Measurements from ENCODE around the gene DIAPH2.

DNA sequence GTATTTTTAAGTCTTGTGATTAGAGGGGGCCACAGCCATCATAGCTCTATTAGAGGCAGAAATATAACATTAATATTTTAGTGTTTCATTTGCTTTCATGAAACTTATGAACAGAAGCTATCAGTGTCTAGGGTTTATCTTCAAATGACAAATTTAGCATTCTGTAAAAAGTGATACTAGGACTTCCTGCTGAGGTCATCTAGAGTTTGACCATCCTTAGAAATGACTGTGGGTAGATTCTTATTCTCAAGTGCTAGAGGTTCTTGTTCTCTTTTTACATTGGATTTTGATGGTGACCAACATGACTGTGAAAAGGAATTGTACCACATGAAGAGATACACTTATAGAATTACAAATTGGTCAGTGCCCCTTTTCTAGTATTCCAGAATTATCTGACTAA, 767.6 kb downstream of the DIAPH2 start:
- TF ChIP-seq, protein P1, sequence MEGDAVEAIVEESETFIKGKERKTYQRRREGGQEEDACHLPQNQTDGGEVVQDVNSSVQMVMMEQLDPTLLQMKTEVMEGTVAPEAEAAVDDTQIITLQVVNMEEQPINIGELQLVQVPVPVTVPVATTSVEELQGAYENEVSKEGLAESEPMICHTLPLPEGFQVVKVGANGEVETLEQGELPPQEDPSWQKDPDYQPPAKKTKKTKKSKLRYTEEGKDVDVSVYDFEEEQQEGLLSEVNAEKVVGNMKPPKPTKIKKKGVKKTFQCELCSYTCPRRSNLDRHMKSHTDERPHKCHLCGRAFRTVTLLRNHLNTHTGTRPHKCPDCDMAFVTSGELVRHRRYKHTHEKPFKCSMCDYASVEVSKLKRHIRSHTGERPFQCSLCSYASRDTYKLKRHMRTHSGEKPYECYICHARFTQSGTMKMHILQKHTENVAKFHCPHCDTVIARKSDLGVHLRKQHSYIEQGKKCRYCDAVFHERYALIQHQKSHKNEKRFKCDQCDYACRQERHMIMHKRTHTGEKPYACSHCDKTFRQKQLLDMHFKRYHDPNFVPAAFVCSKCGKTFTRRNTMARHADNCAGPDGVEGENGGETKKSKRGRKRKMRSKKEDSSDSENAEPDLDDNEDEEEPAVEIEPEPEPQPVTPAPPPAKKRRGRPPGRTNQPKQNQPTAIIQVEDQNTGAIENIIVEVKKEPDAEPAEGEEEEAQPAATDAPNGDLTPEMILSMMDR (IDR thresholded peaks at IDR 0.05; ENCODE audit: low read length) = no peak
- TF ChIP-seq EZH2phosphoT487 (IDR thresholded peaks at IDR 0.05; ENCODE audit: low read length) = no peak
